Measurements from ENCODE around the gene SDR42E2.
"Not testable (repeated sequence)": the region's sequence is repeated elsewhere in the genome, so short reads cannot be mapped to it uniquely, and the experiment has no call there.

Gene SDR42E2

GRCh38 chr16:22161401-22161800 lies 905 bp upstream of the SDR42E2 start:
- DNase-seq (ENCODE audit: low read depth in 2 of 3, low spot score in 2 of 3): no peak

GRCh38 chr16:22162656-22163009 lies 327 bp downstream of the SDR42E2 start:
- DNase-seq (ENCODE audit: low read depth in 2 of 3, low spot score in 2 of 3): no peak

GRCh38 chr16:22163806-22164205 lies 1.5 kb downstream of the SDR42E2 start:
- no peak for DNase-seq (ENCODE audit: low read depth in 2 of 3, low spot score in 2 of 3)

GRCh38 chr16:22164482-22164881 lies 2.2 kb downstream of the SDR42E2 start:
- no peak for DNase-seq (ENCODE audit: low read depth in 2 of 3, low spot score in 2 of 3)

GRCh38 chr16:22165508-22166285 lies 3.4 kb downstream of the SDR42E2 start:
- no peak for DNase-seq (ENCODE audit: low read depth in 2 of 3, low spot score in 2 of 3)

GRCh38 chr16:22171953-22172352 lies 9.6 kb downstream of the SDR42E2 start:
- no peak for DNase-seq (ENCODE audit: low read depth in 2 of 3, low spot score in 2 of 3)

GRCh38 chr16:22172642-22173041 lies 10.3 kb downstream of the SDR42E2 start:
- not testable (repeated sequence) for DNase-seq (ENCODE audit: low read depth in 2 of 3, low spot score in 2 of 3)

GRCh38 chr16:22174642-22175041 lies 12.3 kb downstream of the SDR42E2 start:
- no peak for DNase-seq (ENCODE audit: low read depth in 2 of 3, low spot score in 2 of 3)

- no peak for DNase-seq (ENCODE audit: low read depth in 2 of 3, low spot score in 2 of 3)
These were observed 15.9 kb downstream of the SDR42E2 start for GRCh38 chr16:22177968-22178930.

- no peak for DNase-seq (ENCODE audit: low read depth in 2 of 3, low spot score in 2 of 3)
These were observed 19.1 kb downstream of the SDR42E2 start for GRCh38 chr16:22181426-22181825.

- no peak for DNase-seq (ENCODE audit: low read depth in 2 of 3, low spot score in 2 of 3)
These were observed 19.5 kb downstream of the SDR42E2 start for GRCh38 chr16:22181843-22182242.

GRCh38 chr16:22183335-22183734 lies 21.0 kb downstream of the SDR42E2 start:
- no peak for DNase-seq (ENCODE audit: low read depth in 2 of 3, low spot score in 2 of 3)

- DNase-seq (ENCODE audit: low read depth in 2 of 3, low spot score in 2 of 3): no peak
These were observed 21.8 kb downstream of the SDR42E2 start for GRCh38 chr16:22183901-22184614.

GRCh38 chr16:22184615-22184968 lies 22.3 kb downstream of the SDR42E2 start:
- DNase-seq (ENCODE audit: low read depth in 2 of 3, low spot score in 2 of 3): no peak

GRCh38 chr16:22186517-22186916 lies 24.2 kb downstream of the SDR42E2 start:
- DNase-seq (ENCODE audit: low read depth in 2 of 3, low spot score in 2 of 3): no peak

GRCh38 chr16:22188267-22188594 lies 25.9 kb downstream of the SDR42E2 start:
- DNase-seq (ENCODE audit: low read depth in 2 of 3, low spot score in 2 of 3): no peak

GRCh38 chr16:22188595-22189442 lies 26.5 kb downstream of the SDR42E2 start:
- DNase-seq (ENCODE audit: low read depth in 2 of 3, low spot score in 2 of 3): no peak

- DNase-seq (ENCODE audit: low read depth in 2 of 3, low spot score in 2 of 3): no peak
These were observed 27.3 kb downstream of the SDR42E2 start for GRCh38 chr16:22189473-22190080.

- DNase-seq (ENCODE audit: low read depth in 2 of 3, low spot score in 2 of 3): peak; percentile 99 to 100 (median 100)
These were observed 27.9 kb downstream of the SDR42E2 start for GRCh38 chr16:22190081-22190775.

Measured in activated CD8-positive, alpha-beta memory T cell treated with anti-CD3 and anti-CD28 coated beads for 48 hours (primary cell).